GM12892 (cell line): ENCODE measurements around the gene UBE2O.

ENCODE experiments used
- POLR2A ChIP-seq: IDR thresholded peaks from 2 replicates; pipeline ENCODE4 v1.6.1; 2011; ENCODE audit warnings: low read depth, low read length, control low read depth
- POLR2AphosphoS5 ChIP-seq: IDR thresholded peaks from 2 replicates; pipeline ENCODE4 v1.6.1; 2011; ENCODE audit warnings: low read depth, low read length, control low read depth
- TAF1 ChIP-seq: IDR thresholded peaks from 2 replicates; pipeline ENCODE4 v1.6.1; 2011; ENCODE audit warnings: low read depth, mild to moderate bottlenecking, control low read depth, low read length, borderline replicate concordance

DNA sequence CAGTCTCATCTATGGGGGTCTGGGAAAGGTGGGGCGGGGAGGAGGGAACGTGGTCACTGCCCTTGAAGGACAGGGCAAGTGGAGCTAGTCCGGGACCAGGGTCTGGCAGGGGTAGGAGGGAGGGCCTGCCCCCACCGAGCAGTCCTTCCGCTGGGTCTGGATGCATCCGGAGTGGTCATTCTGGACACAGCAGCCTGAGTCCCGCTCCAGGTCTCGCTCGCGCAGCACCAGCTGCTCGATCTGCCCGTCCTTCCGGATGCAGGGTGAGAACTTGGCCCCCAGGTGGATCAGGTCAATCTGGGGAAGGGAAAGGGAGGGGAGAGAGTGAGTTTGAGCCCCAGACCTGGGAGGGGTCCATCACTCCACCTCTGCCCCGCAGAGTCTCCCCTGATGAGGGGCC is 21.3 kb upstream of the UBE2O start:
- no peak for TF ChIP-seq POLR2A
- no peak for TF ChIP-seq TAF1
- no peak for TF ChIP-seq POLR2AphosphoS5
